OCI-M1 (cell line): ENCODE measurements around the gene FBXL17.

Source experiments
- DNase-seq: peaks from one replicate; lab custom pipeline; 2025; lab: John Stamatoyannopoulos, UW

The FBXL17 gene

GRCh38 chr5:107990881-107991810 lies 390.8 kb downstream of the FBXL17 start:
- no peak for DNase-seq

GRCh38 chr5:107985144-107985543 lies 396.8 kb downstream of the FBXL17 start:
- DNase-seq: peak; percentile 93

DNA sequence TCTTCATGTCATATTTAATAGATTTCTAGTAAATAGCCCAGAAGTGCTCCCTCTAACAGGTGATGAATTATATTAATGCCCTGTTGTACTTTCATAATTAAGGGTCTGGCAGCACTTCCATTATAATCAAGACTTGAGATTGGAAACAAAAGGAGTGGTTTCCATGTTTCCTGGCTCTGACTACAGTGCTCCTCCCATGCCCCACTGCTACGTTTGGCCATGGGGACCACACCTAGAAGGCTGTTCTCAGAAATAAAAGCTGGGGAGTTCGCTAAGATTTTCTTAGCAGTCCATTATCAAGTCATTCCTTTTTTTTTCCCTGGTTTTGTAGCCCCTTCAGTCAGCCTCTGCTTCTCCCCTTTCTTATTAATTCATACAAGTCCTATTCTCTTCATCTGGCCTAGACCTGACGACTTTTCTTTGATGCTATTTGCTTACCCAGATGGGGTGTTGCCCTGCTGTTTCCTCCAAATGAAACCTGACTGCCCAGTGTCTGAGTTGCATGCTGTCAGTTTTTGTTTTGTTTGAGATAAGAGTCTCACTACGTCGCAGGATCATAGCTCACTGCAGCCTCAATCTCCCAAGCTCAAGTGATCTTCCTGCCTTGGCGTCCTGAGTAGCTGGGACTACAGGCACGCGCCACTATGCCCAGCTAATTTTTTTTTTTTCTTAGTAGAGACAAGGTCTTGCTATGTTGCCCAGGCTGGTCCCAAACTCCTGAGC lies 399.0 kb downstream of the FBXL17 start:
- peak; percentile 54 for DNase-seq

- no peak for DNase-seq
These were observed 400.8 kb downstream of the FBXL17 start for GRCh38 chr5:107980923-107981692.

DNA sequence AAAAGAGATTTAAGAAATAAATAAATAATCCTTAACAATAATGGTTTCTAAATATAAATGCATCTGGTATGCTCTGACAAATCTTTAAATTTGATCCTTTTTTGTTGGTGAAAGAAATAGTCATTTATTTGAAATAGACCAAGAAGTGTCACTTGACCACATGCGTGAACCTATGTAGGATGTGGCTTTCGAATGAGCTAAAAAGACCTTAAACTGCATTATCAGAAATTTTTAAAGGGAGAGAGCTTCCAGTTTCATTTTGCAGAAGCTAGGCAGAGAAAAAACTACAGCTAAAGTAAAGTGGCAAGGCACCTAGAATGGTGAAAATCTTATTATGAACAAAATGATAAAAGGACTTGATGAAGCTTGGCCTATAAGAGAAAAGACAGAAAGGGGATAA lies 402.0 kb downstream of the FBXL17 start:
- DNase-seq: peak; percentile 70

GRCh38 chr5:107979291-107979690 lies 402.6 kb downstream of the FBXL17 start:
- no peak for DNase-seq

GRCh38 chr5:107977550-107978071 lies 404.3 kb downstream of the FBXL17 start:
- peak; percentile 28 for DNase-seq

DNA sequence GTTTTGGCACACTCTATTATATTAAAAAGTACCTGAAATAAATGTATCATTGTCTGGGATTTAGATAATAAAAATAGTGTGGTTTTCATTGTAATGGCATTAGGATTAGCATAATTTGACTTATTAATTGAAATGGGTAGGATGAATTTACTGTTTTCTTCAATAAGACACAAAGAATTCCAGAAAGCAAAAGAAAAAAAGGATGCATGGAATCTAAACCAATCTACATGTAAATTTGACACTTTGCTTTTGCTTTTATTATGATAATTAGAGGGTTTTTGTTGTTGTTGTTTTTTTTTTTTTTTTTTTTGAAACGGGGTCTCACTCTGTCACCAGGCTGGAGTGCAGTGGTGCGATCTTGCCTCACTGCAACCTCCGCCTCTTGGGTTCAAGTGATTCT lies 406.3 kb downstream of the FBXL17 start:
- DNase-seq: no peak

GRCh38 chr5:107971846-107972245 lies 410.1 kb downstream of the FBXL17 start:
- DNase-seq: no peak

DNA sequence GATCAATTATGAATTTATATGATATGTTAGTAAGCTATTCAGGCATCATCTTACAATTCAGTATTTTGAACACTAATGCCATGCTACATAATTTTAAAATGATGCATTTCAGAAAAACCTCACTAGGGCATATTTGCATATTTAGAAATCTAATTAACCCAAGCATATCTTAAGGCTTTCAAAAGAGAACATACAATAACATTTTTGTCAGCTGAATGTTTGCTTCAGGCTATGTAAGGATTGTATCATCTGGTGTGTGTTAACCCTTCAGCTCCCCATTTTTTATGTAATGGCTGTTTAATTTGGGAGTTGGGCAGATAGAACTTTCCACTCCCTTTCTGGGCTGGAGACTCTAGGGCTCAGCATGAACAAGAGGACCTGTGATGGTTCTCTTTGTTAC lies 412.1 kb downstream of the FBXL17 start:
- no peak for DNase-seq

DNA sequence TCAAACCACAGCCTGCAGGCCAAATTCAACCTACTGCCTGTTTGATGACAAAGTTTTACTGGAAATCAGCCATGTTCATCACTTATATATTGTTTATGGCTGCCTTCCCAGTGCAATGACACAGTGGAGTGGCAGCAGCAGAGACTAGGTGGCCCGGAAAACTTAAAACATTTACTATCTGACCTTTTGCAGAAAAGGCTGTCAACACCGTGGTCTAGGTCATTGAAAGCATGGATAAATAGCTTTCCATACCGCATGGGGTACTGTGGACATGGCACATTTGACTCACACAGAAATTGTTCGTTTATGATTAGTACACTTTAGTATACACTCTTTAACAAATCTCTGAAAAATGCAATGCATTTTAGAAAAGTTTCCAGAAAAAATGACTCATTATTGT lies 412.9 kb downstream of the FBXL17 start:
- no peak for DNase-seq

DNA sequence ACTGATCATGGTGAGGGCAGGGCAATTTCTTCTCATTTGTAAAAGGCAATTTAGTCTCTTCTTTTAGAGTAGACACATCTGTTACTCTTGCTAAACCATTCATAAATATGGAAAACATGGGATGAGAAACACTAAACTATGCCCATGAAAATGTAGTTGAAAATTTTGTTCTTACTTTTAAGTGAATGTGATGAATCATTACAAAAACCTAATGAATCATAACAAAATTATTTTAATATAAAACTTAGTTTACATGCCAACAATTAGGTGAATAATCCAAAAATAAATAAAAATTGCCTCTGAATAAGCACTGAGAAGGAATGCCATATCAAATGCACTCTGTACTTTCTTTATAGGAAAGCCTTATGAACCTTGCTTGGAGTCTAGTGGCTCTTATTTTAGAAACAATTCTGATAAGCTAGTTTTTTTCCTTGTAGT lies 413.5 kb downstream of the FBXL17 start:
- no peak for DNase-seq

DNA sequence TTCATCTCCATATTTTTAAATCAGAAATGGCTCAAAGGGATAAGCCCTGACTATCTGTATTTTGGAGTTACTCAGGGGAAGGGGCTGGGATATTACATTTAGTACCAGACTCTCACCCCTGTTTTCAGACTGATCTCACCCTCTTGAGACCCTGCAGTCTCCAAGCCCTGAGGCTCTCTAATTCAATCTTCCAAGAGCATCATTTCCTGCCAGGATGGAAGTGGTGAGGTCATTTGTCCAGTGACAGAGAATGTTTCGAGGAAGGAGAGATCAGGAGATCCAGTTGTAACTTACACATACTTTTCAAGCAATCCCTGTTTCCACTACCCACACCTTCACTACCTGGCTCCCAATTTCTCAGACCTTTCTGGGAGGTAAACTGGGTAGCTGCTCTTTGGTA lies 415.7 kb downstream of the FBXL17 start:
- no peak for DNase-seq

DNA sequence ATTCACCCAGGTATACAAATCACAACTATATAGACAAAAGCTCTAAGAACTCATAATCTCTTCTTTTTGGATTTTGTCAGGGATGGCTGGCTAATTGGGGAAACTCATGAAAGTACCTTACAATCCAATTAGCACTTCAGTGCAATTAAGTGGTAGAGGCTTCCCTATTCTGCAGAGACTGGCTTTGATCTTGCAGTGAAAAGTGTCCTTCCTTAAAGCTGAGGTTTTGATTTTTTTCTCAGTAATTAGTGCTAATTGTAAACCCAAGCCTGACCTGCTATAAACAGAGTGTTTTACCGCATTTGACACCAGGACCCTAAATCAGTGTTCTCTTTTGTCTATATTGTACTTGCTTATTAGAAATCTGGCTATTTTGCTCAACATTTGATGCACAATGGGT lies 417.2 kb downstream of the FBXL17 start:
- DNase-seq: no peak

DNA sequence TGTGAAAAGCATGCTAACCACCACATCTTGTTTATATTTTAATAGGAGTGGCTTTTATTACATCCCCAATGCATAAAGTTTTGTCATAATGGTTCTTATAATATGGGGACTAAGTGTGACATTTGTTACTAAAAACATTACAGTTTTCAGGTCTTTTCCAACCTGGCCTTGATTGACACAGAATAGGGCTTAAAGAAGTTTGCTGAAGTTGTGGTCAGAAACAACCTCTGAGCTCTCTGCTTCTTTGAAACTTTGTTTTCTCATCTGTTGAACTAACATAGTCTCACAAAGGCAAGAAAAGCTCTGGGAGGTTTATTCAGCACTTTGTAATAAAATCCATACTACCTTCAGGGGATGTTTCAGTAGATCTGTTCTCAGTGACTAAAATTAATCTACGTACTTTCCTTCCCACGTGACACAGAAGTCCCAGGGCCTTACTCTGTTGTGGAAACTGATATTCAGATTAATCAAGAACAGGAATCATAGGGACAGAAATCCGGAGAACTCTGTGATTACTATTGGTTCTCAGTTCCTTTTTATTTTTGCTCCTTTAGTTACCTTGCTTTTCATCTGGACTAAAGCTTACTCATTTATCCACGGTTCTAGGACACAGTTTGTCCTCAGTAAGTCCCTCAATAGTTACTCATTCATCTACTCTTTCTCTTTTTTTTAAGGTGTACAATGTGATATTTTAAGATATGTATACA lies 422.2 kb downstream of the FBXL17 start:
- DNase-seq: no peak

DNA sequence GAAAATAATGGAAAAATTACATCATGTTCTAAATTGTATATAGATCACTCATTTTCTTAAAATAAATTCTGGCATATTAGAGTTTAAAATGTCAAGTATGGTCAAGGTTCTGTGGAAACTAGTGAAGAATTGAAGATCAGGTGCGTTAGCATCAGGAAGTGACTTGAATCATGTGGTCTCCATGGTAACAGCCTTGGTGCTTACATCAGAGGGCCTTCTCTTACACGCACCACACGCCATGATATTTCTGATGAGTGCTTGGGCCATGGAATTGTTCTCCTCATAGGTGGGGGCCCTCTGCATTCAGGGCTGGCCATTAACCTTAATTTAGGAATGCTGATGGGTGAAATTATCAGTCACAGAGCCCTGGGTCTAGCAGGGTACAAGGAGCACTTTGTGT lies 423.0 kb downstream of the FBXL17 start:
- no peak for DNase-seq

GRCh38 chr5:107958432-107958831 lies 423.5 kb downstream of the FBXL17 start:
- DNase-seq: peak; percentile 70

- DNase-seq: no peak
These were observed 424.8 kb downstream of the FBXL17 start for GRCh38 chr5:107957051-107957450.

DNA sequence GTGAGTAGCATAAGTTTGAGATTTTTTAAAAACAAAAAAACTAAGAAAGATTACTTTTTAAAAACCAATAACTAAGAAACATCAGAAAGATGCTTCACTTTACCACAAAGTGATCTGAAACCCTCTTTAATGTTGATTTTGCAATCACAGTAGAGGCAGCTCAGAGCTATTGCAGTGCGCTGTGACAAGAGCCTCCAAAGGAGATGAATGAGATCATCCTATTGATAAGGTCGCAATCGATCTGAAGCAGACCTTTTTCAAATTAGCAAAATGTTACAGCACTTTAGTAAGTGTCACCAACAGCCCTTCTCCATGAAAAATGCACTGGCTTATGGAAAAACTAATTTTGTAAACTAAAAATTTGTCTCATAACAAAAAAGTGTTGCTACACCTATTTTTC lies 426.6 kb downstream of the FBXL17 start:
- DNase-seq: peak; percentile 21

- DNase-seq: no peak
These were observed 427.6 kb downstream of the FBXL17 start for GRCh38 chr5:107954254-107954653.

DNA sequence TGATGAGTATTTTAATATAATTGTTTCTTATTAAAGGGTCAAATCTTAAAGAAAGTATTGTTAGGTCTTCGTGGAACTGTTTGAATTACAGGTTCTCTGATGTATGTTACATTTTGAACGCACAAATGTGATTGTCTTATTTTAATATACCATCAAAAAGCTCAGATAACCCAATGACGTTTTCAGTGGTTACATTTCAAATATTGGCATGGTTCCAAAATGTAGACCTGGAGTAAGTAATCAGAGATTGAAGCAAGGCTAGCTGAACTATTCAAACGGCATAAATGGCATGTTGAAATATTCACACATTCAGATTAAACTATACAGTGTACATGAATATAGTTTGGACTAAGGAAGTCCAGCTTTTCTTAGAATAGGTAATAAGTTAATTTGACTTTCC lies 429.4 kb downstream of the FBXL17 start:
- no peak for DNase-seq

DNA sequence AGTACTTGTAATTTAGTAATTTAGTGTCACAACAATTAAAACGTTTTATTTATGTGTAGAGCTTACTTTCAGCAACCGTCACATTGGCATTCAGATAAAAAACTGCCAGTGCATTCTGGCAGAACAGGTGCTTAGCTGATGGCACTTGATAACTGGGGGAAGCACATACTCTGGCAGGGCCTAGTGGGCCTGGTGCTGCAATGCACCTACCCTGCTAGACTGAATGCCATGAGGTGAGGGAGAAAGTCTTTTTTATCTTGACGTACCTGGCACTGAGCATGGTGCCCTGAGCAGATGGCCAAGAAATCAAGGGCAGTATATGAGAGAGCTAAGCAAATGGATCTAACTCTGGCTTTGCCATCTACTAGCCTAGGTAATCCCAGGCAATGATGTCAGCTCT lies 430.6 kb downstream of the FBXL17 start:
- no peak for DNase-seq
